ENCODE results near the gene RABL2B.

The RABL2B gene

GRCh38 chr22:50738649-50739227 is 44.7 kb downstream of the RABL2B start:
- no peak for DNase-seq (ENCODE audit: low spot score)

DNA sequence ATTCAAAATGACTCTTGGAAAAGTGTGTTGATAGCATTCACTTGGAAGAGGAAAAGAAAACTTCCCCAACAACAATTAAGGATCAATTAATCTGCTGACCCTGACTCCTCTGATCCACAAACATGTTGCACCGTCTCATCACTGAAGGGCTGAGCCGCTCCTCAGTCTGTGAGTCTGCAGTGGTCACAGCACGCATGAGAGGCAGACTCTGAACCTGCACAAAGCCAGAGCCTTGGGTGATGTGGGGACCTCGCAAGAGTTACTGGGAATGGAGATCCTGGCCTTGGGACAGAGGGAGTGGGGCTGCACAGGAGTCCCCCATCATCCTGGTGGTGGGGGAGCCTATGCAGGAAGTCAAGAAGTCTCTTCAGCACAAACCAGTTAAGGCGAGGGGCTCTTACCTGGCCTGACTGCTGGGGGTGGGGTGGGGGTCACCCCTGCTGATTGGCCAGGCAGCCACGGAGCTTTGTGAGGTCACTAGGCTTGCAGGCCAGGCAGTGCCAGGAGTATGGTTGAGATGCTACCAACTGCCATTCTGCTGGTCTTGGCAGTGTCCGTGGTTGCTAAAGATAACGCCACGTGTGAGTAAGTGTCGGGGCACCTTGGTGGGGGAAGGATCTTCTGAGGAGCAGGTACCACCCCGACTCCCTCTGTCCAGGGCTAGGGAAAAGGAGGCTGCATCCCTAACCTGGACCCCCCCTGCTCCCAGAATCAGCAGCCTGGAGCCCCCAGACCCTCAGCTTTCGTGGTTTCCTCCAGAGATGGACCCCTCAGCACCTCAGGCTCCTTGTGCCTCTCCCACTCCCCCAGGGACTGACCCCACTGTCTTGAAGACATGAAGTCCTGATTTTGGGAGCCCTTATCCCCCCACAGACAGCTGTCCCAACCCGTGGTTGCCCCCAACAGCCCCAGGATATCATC is 45.4 kb downstream of the RABL2B start, which contains the start of gene ACR:
TSS of gene ACR (plus strand) at position 477 of the 921 bp plus-strand sequence. CDS start at position 509, 32 bp downstream.
- no peak for DNase-seq (ENCODE audit: low spot score)

GRCh38 chr22:50735739-50736030 is 47.8 kb downstream of the RABL2B start:
- no peak for DNase-seq (ENCODE audit: low spot score)

DNA sequence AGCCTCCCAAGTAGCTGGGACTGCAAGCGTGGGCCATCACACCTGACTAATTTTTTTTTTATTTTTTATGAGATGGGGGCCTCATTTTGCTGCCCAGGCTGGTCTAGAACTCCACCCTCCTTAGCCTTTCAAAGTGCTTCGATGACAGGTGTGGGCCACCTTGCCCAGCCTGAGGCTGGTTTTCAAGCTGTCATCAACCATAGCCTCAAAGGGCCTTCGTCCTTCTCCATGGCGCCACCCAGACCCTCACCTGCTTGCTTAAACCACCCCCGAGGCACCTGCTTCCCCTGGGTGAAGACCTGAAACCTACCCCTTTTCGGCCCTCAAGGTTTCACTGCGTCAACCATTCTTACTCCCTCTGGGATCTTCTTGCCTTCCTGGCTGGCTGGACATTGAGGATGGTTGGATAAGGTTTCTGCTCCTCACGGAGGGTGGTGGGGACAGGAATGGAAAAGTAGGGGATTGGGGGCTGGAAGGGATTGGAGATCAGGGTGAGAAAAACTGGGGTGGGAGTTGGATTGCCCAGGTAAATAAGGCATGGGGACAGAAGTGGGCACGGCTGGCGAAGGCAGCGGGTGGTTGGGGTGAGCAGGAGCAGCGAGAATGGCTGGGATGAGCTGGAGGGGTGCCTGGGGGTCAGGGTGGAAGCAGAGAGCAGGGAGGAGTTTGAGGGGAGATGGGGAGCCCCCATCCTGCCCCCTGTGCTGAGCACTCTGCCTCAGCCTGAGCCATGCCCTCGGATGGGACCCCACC is 48.3 kb downstream of the RABL2B start:
- DNase-seq (ENCODE audit: low spot score), result no peak

- DNase-seq (ENCODE audit: low spot score), result no peak
Measured at GRCh38 chr22:50734343-50734771, 49.1 kb downstream of the RABL2B start.

DNA sequence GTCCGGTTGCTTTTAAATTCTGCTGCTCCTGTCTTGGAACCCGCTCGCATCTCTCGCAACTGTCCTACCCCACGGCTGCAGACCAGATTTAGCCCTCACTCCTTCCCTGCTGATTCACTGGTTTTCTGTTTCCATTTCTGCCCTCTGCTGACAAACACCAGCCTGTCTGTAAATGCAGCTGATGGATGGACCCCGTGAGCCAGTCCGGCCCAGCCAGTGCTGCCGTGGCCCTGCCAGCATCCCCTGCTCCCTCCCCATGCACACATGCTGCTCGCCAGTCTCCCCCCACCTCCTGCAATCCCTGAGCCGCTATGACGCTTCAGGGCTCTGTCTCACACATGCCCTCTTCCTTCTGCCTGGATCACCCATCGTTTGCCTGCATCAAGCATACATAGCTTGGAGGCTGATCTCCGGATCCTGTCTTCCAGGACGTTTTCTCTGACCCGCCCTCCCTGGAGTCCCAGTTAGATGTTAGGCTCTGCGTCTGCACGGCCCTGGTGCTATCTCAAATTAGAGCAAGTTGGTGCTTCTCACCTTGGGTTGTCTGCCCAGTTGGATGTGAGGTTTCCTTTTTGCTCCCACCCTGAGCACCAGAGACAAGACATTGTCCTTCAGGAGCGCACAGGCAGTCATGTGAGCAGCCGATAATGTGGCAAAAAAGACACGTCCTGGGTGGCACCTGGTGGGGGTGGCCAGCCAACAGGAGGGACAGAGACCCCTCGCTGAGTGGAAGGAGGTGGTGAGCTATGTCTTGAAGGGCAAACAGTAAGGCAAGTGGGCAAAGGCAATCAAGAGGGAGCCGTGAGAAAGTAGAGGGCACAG is 49.7 kb downstream of the RABL2B start:
- DNase-seq (ENCODE audit: low spot score), result no peak

GRCh38 chr22:50732681-50733080 is 50.8 kb downstream of the RABL2B start:
- no peak for DNase-seq (ENCODE audit: low spot score)

DNA sequence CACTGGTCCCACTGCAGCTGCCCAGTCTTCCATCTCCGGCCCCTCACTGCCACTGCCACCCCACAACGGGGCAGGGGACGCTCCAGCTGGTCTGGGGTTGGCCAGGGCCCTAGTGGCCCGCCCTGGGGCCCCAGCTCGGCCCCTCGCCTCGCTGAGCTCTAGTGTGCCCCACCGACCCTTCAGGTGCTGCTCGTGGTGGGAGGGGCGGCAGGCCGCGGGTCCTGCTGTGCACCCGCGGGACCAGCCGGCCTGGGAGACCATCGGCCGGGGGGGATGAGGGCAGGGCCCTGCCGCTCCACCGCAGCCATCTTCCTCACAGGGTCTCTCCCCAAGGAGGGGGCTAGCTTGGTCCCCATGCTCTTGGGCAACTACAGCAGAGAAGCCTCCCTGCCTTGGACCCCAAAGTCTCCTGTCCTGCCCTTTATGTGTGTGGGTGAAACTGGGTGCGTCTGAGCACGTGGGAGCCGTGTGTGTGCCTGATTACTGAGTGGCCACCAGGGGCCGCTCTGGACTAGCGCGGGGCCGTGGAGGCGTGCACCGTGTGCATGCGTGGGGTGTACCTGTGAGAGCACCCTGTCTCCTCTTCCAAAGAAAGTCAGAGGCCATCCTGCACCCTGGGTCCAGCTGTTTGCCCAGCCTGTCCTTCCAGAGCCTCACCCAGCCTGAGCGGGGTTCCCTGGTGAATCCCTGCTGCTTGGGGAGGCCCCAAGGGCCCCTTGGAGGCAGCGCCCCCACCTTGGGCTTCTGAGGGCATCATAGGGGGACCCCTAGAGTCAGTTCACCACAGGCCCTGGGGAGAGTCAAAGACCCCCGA is 51.4 kb downstream of the RABL2B start:
- DNase-seq (ENCODE audit: low spot score), result peak; percentile 90

DNA sequence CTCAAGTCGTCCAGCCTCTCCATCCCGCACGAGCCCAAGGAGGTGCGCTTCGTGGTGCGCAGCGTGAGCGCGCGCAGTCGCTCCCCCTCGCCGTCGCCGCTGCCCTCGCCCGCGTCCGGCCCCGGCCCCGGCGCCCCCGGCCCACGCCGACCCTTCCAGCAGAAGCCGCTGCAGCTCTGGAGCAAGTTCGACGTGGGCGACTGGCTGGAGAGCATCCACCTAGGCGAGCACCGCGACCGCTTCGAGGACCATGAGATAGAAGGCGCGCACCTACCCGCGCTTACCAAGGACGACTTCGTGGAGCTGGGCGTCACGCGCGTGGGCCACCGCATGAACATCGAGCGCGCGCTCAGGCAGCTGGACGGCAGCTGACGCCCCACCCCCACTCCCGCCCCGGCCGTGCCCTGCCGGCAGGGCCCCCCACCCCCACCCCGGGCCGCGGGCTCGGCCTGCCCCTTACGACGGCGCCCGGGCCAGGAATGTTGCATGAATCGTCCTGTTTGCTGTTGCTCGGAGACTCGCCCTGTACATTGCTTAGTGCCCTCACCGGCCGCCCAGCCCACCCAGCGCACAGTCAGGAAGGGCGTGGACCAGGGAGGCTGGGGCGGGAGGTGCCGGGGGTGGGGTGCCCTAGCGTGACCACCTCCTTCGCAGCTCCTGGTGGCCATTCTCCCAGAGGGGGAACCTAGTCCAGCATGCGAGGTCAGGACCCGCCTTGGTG is 52.3 kb downstream of the RABL2B start:
- DNase-seq (ENCODE audit: low spot score), result no peak

DNA sequence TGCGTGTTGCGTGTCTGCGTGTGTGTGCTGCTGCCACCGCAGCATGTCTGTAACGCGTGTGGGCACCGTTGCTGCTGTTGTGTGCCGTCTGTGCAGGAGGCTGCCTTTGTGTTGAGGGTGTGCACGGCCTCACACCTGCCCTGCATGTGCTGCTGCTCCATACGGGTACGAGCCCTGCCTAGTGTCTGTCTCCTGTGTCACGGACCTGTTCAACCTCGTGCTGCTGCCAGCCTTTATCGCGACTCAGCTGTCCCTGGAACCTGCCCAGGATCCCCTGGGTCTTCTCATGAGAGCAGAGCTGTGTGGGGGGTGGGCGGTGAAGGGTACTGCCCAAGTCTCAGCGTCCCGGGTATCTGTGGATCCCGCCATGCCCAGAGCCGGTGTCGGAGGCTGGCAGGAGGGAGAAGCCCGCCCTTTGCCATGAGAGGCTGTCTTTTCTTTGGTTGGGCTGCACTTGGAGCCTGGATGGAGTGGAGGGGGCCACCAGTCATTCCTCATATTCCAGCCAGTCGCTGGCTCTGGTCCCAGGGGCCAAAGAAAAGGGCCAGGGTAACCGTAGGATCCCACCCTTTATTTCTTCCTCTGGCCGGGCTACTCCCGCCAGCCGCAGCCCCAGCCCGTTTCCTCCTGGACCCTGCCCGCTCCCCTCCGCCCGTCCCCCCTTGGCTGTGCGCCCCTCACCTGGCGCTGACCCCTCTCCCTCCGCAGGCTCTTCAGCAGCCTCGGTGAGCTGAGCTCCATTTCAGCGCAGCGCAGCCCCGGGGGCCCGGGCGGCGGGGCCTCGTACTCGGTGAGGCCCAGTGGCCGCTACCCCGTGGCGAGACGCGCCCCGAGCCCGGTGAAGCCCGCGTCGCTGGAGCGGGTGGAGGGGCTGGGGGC is 53.2 kb downstream of the RABL2B start:
- no peak for DNase-seq (ENCODE audit: low spot score)

GRCh38 chr22:50729391-50730012 is 53.9 kb downstream of the RABL2B start:
- DNase-seq (ENCODE audit: low spot score), result no peak

- DNase-seq (ENCODE audit: low spot score), result no peak
Measured at GRCh38 chr22:50728523-50728931, 54.9 kb downstream of the RABL2B start.

GRCh38 chr22:50727678-50728522 is 55.5 kb downstream of the RABL2B start:
- no peak for DNase-seq (ENCODE audit: low spot score)

GRCh38 chr22:50726643-50727340 is 56.6 kb downstream of the RABL2B start:
- no peak for DNase-seq (ENCODE audit: low spot score)

DNA sequence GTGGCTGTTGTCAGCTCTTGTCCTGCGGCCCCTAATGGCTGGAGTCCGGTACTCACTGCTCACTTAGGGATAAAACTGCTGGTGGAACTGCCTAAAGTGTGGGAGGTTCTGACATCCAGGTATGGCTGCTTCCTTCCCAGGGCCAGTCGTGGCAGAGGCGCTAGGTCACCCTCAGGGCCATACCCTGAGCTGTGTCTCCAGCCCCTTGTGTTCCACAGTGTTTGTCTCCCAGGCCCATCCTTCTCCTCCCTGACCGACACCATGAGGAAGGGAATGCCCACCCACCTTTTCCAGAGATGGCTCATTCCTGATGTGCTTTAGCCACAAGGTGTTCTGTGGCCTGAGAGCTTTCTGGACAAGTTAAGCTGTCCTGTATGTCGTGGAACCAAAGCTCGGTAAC is 57.8 kb downstream of the RABL2B start:
- DNase-seq (ENCODE audit: low spot score), result no peak

DNA sequence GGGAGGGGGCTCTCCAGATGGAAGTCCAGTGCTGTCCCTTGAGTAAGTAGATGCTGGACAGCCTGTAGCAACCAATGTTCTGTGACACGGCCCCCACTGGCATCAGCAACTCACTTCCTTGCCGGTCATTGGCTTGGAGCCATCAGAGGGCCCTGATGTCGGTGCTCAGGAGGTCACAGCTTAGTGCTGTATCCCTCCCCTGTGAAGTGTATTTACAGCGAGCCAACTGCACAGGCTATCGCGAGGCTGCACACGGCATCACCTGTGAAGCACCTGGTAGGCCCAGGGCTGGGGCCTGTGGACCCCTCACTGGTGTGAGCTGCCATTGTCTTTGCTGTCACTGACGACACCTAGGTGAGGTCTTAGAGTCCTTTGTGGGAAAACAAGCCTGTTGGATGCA is 58.8 kb downstream of the RABL2B start:
- DNase-seq (ENCODE audit: low spot score), result no peak

GRCh38 chr22:50723991-50724390 is 59.4 kb downstream of the RABL2B start:
- no peak for DNase-seq (ENCODE audit: low spot score)
